ENCODE measurements around the gene PROC. TPM values are rescaled to one million over a fixed set of nuclear protein-coding genes. Genes with fewer than 3 reads are reported as not detected.
"Not testable (repeated sequence)": the region's sequence is repeated elsewhere in the genome, so short reads cannot be mapped to it uniquely, and the experiment has no call there.

Gene PROC
- total RNA-seq, 1 experiment from 2014 or later: 0.58 TPM

GRCh38 chr2:127449898-127450297 lies 31.7 kb downstream of the PROC start:
- H3K4me3 ChIP-seq (ENCODE audit: low read length): no peak overlapping the region
- H3K27ac ChIP-seq (ENCODE audit: low read length): no peak overlapping the region
- no peaks in the 10 kb centered on the region for H3K36me3 ChIP-seq (ENCODE audit: low read depth, low read length)
- POLR2A ChIA-PET (ENCODE audit: unreplicated experiment): no interaction called here
- no peak for DNase-seq
- CTCF ChIA-PET: no interaction called here
- BruUV-seq (replicated peaks): no TSS peak
- no peaks in the 10 kb centered on the region for H3K27me3 ChIP-seq (ENCODE audit: low read length)
- H3K9me3 ChIP-seq (ENCODE audit: low read length): no peaks in the 10 kb centered on the region
- no peaks in the 10 kb centered on the region for H3K79me2 ChIP-seq (ENCODE audit: low read length)
- no peak overlapping the region for H2AFZ ChIP-seq (ENCODE audit: low read length)
- no peak for ATAC-seq
- H3K4me2 ChIP-seq (ENCODE audit: low read length): no peak overlapping the region
- no peaks in the 10 kb centered on the region for H3K9me2 ChIP-seq (replicated peaks; ENCODE audit: low read length)
- H4K20me1 ChIP-seq (ENCODE audit: low read length): no peaks in the 10 kb centered on the region
- TF ChIP-seq EZH2phosphoT487 (IDR thresholded peaks at IDR 0.05; ENCODE audit: borderline replicate concordance, low read length) (no peak), EZH2 (IDR thresholded peaks at IDR 0.05; ENCODE audit: low read length, unreplicated experiment) (no peak), CTCF (conservative IDR thresholded peaks at IDR 0.05; ENCODE audit: low read depth, low read length) (no peak)
- peaks cover 16% of the 10 kb centered on the region for H3K4me1 ChIP-seq (ENCODE audit: insufficient read depth, low read length)
- no peak overlapping the region for H3K9ac ChIP-seq (ENCODE audit: low read length)
- no peaks in the 10 kb centered on the region for H3F3A ChIP-seq (ENCODE audit: low read length, unreplicated experiment)
- intact Hi-C loops (cut with micrococcal nuclease): no loop called here

- Histone ChIP-seq H3K4me2 (ENCODE audit: low read length) (no peak overlapping the region), H4K20me1 (ENCODE audit: low read length) (no peaks in the 10 kb centered on the region), H3K36me3 (ENCODE audit: low read depth, low read length) (no peaks in the 10 kb centered on the region), H3K9me3 (ENCODE audit: low read length) (no peaks in the 10 kb centered on the region), H3K9ac (ENCODE audit: low read length) (no peak overlapping the region), H3K4me1 (ENCODE audit: insufficient read depth, low read length) (peaks cover 24% of the 10 kb centered on the region), H3K27me3 (ENCODE audit: low read length) (no peaks in the 10 kb centered on the region), H3K27ac (ENCODE audit: low read length) (no peak overlapping the region), H2AFZ (ENCODE audit: low read length) (no peak overlapping the region), H3K9me2 (replicated peaks; ENCODE audit: low read length) (no peaks in the 10 kb centered on the region), H3K4me3 (ENCODE audit: low read length) (no peak overlapping the region), H3F3A (ENCODE audit: low read length, unreplicated experiment) (no peaks in the 10 kb centered on the region), H3K79me2 (ENCODE audit: low read length) (no peaks in the 10 kb centered on the region)
- ChIA-PET CTCF (no interaction called here), POLR2A (ENCODE audit: unreplicated experiment) (no interaction called here)
- intact Hi-C loops (cut with micrococcal nuclease): no loop called here
- no TSS peak for BruUV-seq (replicated peaks)
- no peak for DNase-seq
- TF ChIP-seq EZH2 (IDR thresholded peaks at IDR 0.05; ENCODE audit: low read length, unreplicated experiment): no peak
- no peak for TF ChIP-seq EZH2phosphoT487 (IDR thresholded peaks at IDR 0.05; ENCODE audit: borderline replicate concordance, low read length)
- TF ChIP-seq CTCF (conservative IDR thresholded peaks at IDR 0.05; ENCODE audit: low read depth, low read length): no peak
- no peak for ATAC-seq
Measured at GRCh38 chr2:127451981-127452380, 33.8 kb downstream of the PROC start.

GRCh38 chr2:127452423-127452822 lies 34.2 kb downstream of the PROC start:
- H3K9me2 ChIP-seq (replicated peaks; ENCODE audit: low read length); H3K4me2 ChIP-seq (ENCODE audit: low read length); H3F3A ChIP-seq (ENCODE audit: low read length, unreplicated experiment); H3K27me3 ChIP-seq (ENCODE audit: low read length); H3K36me3 ChIP-seq (ENCODE audit: low read depth, low read length); CTCF ChIA-PET; intact Hi-C loops (cut with micrococcal nuclease); POLR2A ChIA-PET (ENCODE audit: unreplicated experiment); H3K79me2 ChIP-seq (ENCODE audit: low read length); H3K9me3 ChIP-seq (ENCODE audit: low read length); BruUV-seq (replicated peaks); H3K9ac ChIP-seq (ENCODE audit: low read length); H3K4me3 ChIP-seq (ENCODE audit: low read length); ATAC-seq; H3K27ac ChIP-seq (ENCODE audit: low read length); DNase-seq; H4K20me1 ChIP-seq (ENCODE audit: low read length); H2AFZ ChIP-seq (ENCODE audit: low read length): not testable (repeated sequence)
- H3K4me1 ChIP-seq (ENCODE audit: insufficient read depth, low read length): peaks cover 24% of the 10 kb centered on the region

Measured in PC-3 (cell line).